GM18867 (cell line): Measurements from ENCODE around the gene PCGF5.
"Not testable (repeated sequence)": the region's sequence is repeated elsewhere in the genome, so short reads cannot be mapped to it uniquely, and the experiment has no call there.

ENCODE experiments used
- ATAC-seq: cut with Tn5 transposase; IDR thresholded peaks from one replicate; pipeline ENCODE4 v1.9.1; 2021; ENCODE audit warnings: mild to moderate bottlenecking, moderate library complexity; ENCODE audit not compliant: unreplicated experiment

PCGF5 gene

DNA sequence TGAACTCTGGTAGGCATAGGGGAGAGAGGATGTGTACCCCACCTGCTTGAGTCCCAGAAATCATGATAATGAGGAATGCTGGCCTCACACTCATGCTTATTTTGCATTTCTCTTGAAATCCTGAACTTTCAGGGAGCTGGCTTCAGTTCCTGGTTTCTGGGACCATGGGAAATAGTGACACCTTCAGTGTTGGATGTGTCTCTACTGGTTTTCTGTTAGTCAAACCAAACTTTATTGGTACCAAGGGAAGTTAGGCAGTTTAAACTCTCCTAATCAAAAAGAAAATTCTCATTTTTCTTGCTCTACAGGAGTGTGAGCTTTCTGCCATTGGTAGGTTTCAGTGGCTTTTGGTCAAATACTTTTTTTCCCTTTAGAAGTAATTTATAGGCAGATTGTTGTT, 11.8 kb upstream of the PCGF5 start:
- ATAC-seq = no peak

DNA sequence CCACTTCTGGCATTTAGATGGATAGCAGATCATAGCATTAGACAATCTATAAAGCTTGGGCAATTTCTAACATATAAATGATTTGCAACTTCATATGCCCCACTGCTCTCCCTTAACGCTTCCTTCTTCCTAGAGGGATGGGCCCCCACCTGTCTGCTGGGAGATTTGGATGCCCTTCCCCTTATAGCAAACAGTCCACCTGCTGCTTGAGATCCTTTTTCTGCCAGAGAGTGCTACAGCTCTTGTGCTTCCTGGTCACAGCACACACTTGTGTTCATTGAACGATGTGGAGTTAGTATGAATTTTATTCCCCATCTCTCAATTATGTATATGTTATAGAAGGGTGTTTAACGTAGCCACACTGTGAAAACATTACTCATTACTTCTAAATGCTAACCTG, 10.4 kb upstream of the PCGF5 start:
- ATAC-seq = no peak

DNA sequence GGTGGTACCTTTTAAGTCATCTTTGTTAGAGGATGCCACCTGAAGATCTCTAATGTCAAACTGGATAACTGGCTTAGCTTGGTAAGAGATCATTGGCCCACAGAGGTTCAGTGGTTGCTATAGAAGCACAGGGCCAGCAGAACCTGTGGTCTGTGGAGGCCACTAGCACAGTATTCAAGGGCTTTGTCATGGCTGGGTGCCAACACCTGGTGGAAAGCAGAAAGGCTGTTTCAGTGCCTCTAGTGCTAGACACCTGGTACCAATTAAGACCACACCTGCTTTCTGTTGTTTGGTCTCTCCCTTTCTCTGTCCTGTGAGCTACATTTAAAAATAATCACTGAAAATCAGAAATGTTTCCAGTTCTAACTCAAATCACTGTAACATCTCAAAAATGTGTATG, 10.0 kb upstream of the PCGF5 start:
- peak; percentile 93 for ATAC-seq

DNA sequence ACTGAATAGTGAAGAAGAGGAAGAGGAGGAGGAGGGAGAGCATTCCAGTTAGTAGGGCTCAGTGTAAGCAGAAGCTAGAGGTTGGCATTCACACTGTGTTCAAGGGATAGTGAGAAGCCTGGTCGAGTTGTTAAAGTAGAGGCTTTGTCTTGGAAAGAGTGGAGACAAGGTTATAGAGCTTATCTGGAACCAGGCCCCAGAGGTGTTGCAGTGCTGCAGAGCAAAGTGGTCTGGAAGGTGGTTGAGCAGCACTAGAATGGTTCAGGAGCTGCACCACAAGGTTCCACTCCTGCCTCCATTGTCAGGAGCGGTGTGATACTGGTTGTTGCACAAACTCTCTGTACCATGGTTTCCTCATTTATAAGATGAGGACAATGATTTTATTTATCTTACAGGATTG, 8.8 kb upstream of the PCGF5 start:
- ATAC-seq = no peak

DNA sequence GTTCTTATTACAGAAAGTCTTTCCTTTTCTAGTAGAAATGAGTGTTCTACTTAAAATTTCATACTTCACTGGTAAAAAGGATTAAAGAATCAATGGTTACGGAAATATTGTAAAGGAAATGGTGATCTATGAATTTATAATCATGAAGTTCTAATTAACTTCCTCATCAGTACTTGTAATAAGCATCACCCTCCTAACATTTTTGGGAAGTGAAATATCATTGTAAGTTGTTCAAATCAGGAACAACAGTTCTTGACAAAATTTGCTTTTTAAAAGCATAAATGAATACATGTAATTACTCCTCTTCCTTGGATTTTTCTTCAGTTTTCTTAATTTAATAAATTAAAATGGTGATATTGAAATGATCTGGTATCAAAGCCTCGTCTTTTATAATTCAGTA, 5.6 kb upstream of the PCGF5 start:
- no peak for ATAC-seq

DNA sequence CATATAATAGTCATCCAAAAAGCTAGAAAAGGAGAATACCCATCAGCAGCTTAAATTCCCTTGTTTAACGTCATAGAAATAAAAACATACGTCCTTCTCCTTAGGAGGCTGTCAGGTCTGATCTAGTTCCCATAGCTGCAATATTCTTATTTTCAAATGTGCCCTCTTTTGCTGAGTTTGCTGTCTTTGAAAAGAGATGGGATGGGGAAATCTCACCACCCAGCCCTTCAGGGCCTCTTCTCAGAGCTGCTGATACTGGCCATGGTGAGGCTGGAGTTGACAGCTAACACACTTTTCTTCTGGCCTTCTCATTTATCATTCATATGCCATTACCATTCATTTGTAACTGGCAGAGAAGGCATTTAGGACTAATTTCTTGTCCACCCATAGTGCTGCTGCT, 5.1 kb upstream of the PCGF5 start:
- ATAC-seq = no peak

DNA sequence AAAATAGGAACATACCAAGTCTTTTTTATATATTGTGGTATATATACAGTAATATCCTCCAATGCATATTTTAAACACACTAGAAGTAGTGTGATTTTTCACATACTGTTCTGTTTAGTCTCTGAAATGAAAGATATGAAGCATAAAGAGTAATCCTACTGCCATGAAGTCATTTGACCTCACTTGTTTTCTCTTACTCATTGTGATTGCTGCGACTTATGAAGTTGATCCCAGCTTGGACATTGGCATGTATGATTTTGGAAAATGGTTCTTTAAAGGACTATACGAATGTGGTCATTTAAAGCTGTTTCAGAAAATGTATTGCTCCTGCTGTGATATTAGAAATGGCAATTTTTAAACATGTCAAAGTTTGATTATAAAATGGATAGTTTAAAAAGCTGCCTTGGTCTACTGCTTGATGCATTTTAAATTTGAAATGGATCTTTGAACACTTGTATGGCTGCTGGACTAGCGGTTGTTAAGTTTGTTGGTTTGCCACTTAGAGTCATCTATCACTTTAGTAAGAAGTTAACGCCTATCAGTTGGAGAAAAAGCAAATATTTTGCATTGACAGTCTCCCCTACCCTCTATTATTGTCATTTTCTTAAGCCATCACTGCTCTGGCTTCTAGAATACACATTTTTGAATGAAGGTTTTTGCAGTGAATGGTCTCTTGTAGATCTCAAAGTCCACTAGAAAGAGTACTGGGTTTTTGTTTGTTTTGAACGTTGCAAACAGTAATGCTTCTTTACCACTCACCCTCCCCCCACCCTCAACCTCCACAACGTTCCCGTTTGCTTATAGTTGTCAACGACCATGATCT, 881 bp upstream of the PCGF5 start:
- ATAC-seq = no peak

DNA sequence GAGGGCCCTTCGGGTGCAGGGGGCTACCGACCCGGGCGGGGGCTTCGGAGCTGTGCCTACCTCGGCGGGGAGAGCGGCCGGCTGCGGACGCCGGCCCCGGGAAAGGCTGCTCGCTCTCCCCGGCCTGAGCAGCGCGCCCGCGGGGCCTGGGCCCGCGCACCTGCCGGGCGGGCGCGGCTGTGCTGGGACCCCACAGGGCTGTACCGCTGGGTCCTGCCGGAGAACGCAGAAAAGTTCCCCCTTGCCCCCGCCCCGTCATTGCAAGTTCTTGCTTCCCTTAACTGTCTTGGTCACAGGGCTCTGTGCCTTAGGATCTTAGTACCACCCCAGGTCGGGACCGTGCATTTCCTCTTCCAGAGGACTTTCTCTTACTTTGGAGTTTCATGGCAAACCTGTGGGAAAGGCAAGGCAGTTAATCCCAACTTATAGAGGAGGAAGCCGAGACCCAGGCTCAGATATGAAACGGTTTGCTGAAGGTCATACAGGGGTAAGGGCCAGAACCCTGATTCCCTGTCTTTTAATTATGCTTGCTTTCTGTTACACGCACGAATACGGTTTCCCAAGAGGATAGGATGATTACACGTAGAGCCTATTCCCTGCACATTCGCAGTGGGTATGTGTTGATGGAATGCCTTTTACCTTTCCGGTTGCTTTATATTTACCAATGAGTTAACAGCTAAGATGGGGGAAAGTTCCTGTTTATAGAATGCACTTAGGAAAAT, 652 bp downstream of the PCGF5 start:
- peak; percentile 31 for ATAC-seq

DNA sequence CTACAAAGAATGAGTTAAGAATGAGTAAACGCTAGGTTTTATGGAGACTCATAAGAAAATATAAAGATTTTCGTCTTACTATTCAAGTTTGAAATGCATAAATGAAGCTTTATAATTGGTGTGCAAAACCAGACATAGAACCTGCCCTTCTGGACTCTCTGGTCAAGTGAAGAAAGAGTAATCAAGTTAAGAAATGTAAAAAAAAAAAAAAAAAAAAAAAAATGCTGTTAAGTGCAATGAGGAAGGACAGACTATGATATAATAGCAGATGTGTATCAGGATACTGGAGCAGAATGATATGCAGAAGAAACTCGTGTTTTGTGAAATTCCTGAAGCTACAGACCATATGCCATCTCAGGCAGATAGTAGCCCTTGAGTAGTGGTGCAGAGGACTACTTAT, 5.6 kb downstream of the PCGF5 start:
- ATAC-seq = no peak

DNA sequence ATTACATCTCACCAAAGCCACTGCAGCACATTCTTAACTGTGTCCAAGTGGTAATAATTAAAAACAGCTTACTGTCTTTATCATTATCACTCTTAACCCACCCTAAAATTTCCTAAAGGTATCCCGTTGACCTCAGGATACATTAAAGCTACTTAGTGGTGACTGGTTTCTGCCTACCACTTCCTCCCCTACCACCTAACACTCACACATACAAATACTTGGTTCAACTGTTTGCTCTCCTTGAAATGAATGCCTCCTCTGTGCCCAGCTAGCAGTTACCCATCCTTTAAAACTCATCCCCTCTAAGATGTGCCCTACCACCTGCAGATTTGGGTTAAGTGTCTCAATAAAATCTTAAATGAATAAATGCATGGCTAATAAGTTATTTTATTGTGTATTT, 7.1 kb downstream of the PCGF5 start:
- no peak for ATAC-seq

DNA sequence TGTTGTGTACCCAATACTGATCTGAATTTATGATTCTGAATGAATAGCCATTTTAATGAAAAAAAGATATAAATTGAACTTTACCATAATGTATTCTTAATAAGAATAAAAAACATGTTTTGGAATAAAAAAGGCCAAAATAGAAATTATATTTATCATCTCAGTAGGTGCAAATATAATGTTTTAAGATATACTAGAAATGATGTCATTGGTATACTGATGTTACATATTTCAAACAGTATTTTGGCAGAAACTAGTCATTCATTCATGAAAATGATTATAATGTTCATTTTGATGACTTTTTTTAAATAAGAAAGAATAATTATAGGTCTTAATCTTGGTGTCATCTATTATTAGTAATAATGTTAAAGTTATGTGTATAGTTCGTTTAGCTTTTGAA, 9.2 kb downstream of the PCGF5 start:
- no peak for ATAC-seq

DNA sequence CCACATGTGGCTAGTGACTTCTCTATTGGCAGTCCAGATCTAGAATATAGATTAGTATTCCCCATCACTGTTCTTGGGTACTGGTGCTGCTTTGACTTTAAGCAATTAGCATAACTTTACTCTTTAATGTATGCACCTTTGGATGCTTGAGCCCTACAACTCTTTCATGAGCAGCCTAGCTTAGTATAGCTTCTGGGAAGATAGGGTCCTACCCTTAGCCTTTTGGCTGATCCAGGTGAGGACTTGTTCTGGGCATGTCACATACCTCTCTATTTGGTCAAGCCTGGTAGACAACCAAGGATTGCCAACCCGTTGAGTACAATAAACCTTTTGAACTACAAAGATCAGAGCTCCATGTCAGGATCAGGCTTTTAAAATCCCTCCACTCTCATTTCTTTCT, 17.7 kb downstream of the PCGF5 start:
- no peak for ATAC-seq

DNA sequence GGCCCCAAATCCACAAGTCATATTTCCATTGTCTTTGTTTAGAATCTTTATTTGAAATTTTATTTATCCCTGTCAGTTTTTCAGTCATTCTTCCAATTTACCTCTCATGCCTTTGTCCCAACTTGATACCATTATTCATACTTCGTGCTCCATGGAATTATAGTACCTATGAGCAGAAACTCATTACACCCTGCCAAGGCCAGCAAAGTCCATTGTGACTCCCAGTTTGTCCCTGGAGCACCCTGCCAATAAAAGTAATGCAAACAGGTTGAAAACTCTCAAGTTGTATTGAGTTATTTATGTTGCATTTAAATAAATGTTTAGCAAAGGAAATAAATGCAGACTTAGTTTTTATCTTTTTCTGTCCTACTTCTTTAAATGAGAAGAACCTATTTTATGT, 19.3 kb downstream of the PCGF5 start:
- no peak for ATAC-seq

DNA sequence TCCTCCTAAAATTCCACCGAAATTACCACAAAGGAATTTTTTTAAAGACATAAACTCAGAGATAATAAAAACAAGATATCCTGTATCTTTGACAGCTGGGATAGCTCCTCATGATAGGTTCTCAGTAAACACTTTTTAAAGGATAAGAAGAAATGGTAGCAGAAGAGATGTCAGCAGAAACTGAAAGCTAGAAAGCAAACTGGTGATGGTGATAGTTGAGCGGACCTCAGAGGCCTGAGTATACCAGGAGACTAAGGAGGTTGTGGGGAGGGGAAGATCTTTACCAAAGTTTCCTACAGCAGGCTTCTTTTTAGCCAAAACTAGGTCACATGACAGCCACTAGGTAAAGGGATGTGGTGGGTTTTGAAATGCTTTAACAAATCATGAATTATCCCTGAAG, 22.5 kb downstream of the PCGF5 start:
- no peak for ATAC-seq

DNA sequence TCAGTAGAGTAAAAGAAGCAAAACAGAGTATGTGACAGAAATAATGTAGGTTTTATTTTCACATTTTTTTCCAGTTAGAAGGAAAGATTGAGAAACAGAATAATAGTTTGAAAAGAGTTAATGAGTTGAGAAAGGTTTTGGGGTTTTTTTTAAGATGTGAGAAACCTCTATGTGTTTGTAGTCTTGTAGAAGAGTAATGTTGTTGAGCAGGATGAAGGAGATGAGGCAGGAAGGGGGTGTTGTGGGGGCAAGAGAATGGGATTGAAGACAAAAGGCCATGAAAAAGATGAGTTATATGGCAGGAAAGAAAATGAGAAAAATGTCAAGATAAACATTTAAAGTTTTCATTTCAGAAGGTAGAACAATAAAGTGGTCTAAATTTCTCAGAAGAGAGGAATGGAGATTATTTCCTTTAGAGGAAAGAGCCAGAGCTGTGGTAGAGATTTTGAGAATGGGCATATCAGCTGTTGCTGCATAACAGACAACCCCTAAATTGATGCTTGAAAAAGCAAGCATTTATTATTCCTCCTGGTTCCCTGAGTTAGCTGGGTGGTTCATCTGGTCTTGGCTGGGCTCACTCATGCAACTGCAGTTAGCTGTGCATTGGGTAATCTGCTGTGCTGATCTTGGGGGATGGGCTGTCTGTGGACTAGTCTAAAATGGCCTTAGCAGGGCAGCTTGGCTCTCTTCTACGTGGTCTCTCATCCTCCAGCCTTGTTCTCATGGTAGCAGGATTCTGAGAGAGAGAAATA, 27.1 kb downstream of the PCGF5 start:
- no peak for ATAC-seq

DNA sequence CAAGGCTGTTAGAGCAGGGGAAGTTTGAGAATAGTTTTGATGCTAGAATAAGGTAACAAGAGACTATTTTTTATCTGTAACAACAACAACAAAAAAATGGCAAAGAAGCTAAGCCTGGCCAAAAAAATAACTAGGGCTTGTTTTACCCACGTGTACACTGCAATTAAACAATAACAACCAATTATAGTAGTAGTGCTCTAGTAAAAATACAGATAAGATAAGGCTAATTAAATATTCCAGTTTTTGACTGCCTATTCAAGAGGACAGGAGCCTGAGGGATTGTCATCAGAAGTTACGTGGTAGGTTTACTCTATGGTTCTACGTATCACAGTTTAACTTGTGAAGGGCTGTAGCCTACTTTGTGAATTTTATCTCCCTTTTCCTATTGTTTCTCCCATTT, 29.2 kb downstream of the PCGF5 start:
- no peak for ATAC-seq

DNA sequence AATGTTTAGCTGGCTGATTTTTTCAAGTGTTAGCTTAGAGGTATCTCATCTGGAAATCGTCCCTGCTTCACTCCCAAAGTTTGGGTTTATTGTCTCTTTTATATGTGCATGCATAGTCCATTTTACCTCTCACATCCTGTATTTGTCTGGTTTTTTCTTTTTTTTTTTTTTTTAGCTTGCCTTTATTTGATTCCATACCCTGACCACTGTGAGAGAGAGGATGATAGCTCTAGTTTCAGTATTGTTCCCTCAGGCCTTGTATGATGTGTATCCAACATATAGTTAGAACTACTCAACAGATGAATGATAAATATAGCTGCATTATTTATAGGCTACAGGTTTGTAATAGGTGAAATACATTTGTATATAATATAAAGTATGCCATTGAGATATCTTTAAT, 29.9 kb downstream of the PCGF5 start:
- ATAC-seq = no peak

DNA sequence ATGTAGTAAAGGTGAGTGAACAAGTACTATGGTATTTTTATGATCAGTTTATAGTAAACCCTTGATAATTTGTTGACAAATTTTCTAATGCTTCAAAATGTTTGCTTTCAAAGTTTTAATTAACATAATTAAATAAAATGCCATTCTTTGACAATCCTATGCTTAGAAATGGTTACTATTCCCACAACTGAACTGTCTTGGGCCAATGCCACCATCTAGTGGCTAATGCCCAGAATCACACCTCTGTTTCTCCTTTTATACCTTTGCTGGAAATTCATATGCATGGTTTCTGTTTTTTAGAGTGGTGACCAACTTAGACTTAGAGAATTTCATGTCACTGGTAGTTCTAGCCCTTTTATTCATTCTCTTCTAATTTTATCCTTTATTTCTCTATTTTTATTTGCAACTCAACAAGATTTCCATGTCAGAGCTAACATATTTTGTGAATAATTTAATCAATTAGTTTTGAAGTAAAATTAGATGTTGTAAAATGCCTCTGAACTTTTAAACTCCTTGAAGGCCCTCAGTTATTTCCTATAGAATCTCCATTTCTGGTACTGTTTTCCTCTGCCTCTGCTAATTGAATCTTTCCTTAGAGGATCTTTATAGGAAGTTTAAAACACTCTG, 31.1 kb downstream of the PCGF5 start:
- ATAC-seq = peak; percentile 75

DNA sequence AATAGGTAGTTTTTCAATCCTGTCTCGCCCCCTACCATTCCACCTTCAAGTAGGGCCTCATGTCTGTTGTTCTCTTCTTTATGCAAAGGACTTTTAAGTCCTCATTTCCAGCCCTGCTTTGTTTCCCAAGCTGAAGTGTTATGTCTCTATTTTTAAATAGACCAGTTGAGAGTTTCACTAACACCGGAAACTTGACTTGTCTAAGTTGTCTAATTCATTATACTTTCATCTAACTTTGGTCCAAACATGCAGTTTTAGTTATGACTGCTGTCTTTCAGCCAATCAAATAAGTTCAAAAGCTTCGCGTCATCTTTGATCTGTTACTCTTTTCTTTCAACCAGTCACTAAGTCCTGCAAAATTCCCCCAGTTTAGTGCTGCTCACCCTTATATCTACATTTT, 32.8 kb downstream of the PCGF5 start:
- no peak for ATAC-seq

DNA sequence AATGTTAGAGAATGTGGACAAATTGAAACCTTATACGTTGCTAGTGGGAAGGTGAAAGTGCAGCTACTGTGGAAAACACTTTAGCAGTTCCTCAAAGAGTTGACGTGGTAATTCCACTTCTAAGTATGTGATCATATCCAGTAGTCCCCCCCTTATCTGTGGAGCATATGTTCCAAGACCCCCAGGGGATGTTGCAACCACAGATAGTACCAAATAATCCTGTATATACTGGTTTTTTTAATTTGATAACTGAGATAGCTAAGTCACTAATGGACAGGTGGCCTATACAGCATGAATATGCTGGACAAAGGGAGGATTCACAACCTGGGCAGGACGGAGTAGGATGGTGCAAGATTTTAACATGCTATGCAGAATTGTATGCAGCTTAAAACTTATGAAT, 36.8 kb downstream of the PCGF5 start:
- ATAC-seq = no peak

DNA sequence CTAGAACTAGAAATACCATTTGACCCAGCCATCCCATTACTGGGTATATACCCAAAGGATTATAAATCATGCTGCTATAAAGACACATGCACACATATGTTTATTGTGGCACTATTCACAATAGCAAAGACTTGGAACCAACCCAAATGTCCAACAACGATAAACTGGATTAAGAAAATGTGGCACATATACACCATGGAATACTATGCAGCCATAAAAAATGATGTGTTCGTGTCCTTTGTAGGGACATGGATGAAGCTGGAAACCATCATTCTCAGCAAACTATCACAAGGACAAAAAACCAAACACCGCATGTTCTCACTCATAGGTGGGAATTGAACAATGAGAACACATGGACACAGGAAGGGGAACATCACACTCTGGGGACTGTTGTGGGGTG, 40.0 kb downstream of the PCGF5 start:
- not testable (repeated sequence) for ATAC-seq
